K562 (cell line): ENCODE results near the gene LUZP1. TPM values are rescaled to one million over a fixed set of nuclear protein-coding genes. Genes with fewer than 3 reads are reported as not detected.

Source experiments
- CTBP1 ChIP-seq: fragments of 450-650 bp; IDR thresholded peaks from 2 replicates; pipeline ENCODE4 v1.6.1; 2016; ENCODE audit warnings: borderline replicate concordance
- FOSL1 ChIP-seq: fragments of 200-800 bp; sonication (Bioruptor generic); conservative IDR thresholded peaks from 2 replicates; pipeline ENCODE4 v1.6.1; 2016; ENCODE audit warnings: missing genetic modification characterization, missing compliant biosample characterization
- FOXK2 ChIP-seq, 2 experiments: fragments of 450-650 bp; IDR thresholded peaks in 1 of 2; conservative IDR thresholded peaks in 1 of 2; 2 replicates each; pipeline ENCODE4 v1.6.1; 2016; ENCODE audit warnings: low read depth in 2 of 2, mild to moderate bottlenecking in 1 of 2
- GABPB1 ChIP-seq: sonication (generic); formaldehyde crosslinking; IDR thresholded peaks from 2 replicates; pipeline ENCODE4 v1.8.0; 2022; ENCODE audit warnings: mild to moderate bottlenecking, missing genetic modification reagents
- HDAC1 ChIP-seq, 2 experiments: fragments of 450-650 bp; IDR thresholded peaks; 2 replicates each; pipeline ENCODE4 v1.6.1; 2016 to 2017; ENCODE audit warnings: inconsistent platforms in 1 of 2, mild to moderate bottlenecking in 1 of 2, moderate library complexity in 1 of 2
- JUNB ChIP-seq: fragments of 450-650 bp; formaldehyde crosslinking; conservative IDR thresholded peaks from 2 replicates; pipeline ENCODE4 v1.4.0; 2020; ENCODE audit warnings: mild to moderate bottlenecking
- KLF13 ChIP-seq: fragments of 450-650 bp; IDR thresholded peaks from 2 replicates; pipeline ENCODE4 v1.6.1; 2016; ENCODE audit warnings: missing genetic modification characterization, low read depth, mild to moderate bottlenecking, missing compliant biosample characterization, moderate library complexity, borderline replicate concordance
- MAFK ChIP-seq: IDR thresholded peaks from 2 replicates; pipeline ENCODE4 v1.6.1; 2011; ENCODE audit warnings: low read length, improper control_type of control experiment
- PRMT5 ChIP-seq: sonication (generic); formaldehyde crosslinking; IDR thresholded peaks from 2 replicates; pipeline ENCODE4 v1.5.0; 2020; ENCODE audit warnings: missing genetic modification reagents
- RHOXF2B ChIP-seq: fragments of 250-450 bp; sonication (Bioruptor Pico); conservative IDR thresholded peaks from 2 replicates; pipeline ENCODE4 v1.5.1; 2021
- SMAD2 ChIP-seq: fragments of 150-350 bp; IDR thresholded peaks from 2 replicates; pipeline ENCODE4 v1.6.1; 2014; ENCODE audit warnings: low read depth, mild to moderate bottlenecking, low read length
- SMAD4 ChIP-seq: fragments of 250-450 bp; sonication (Bioruptor Pico); conservative IDR thresholded peaks from 2 replicates; pipeline ENCODE4 v1.8.0; 2021; ENCODE audit warnings: inconsistent platforms, mild to moderate bottlenecking, moderate library complexity
- TCF3 ChIP-seq: sonication (generic); formaldehyde crosslinking; IDR thresholded peaks from 2 replicates; pipeline ENCODE4 v1.4.0; 2020; ENCODE audit warnings: mild to moderate bottlenecking, missing genetic modification reagents
- ZEB2 ChIP-seq: fragments of 450-650 bp; IDR thresholded peaks from 2 replicates; pipeline ENCODE4 v1.6.1; 2016
- ZNF197 ChIP-seq: fragments of 200-800 bp; sonication (Bioruptor generic); IDR thresholded peaks from 2 replicates; pipeline ENCODE4 v1.6.1; 2016; ENCODE audit warnings: low read depth, missing genetic modification characterization, missing compliant biosample characterization
- ZNF232 ChIP-seq: sonication (generic); formaldehyde crosslinking; IDR thresholded peaks from 2 replicates; pipeline ENCODE4 v1.8.0; 2022; ENCODE audit warnings: mild to moderate bottlenecking, missing genetic modification reagents
- ZNF583 ChIP-seq: fragments of 250-450 bp; sonication (Bioruptor Pico); IDR thresholded peaks from 2 replicates; pipeline ENCODE4 v1.4.0; 2020
- polyA plus RNA-seq, 8 experiments: library from polyadenylated mRNA; depleted of rRNA in 4 of 8; stranded (reverse) in 5 of 8; unstranded in 3 of 8; fragments of >200 nt; fragmentation: Nextera tagmentation in 2 of 8; fragmentation: Illumina TruSeq in 1 of 8; extraction: Ambion mirVana in 2 of 8; extraction: Trizol in 1 of 8; gene quantifications; 2 replicates each; pipeline versions ENCODE4 v1.2.1 to v1.2.3, GENCODE V29; 2011 to 2014; ENCODE audit warnings: inconsistent platforms in 1 of 8, missing spikeins in 1 of 8
- total RNA-seq, 7 experiments: library from RNA; depleted of rRNA in 6 of 7; stranded (reverse); fragments of >200 nt in 6 of 7; fragmentation: Illumina TruSeq in 2 of 7; extraction: Trizol in 2 of 7; gene quantifications; 2 replicates each; pipeline versions ENCODE4 v1.2.1 to v1.2.3, GENCODE V29; 2011 to 2021; ENCODE audit warnings: low replicate concordance in 1 of 7
- TF ChIP-seq, protein P1 (sequence below): fragments of 200-800 bp; sonication (Bioruptor generic); IDR thresholded peaks from 2 replicates; pipeline ENCODE4 v1.6.1; 2017; ENCODE audit warnings: missing genetic modification characterization, missing compliant biosample characterization
- TF ChIP-seq, protein P2 (sequence below): fragments of 450-650 bp; conservative IDR thresholded peaks from 2 replicates; pipeline ENCODE4 v1.6.1; 2016; ENCODE audit warnings: missing genetic modification characterization, low read depth, mild to moderate bottlenecking, missing compliant biosample characterization, moderate library complexity
- TF ChIP-seq, protein P3 (sequence below): sonication (generic); formaldehyde crosslinking; IDR thresholded peaks from 2 replicates; pipeline ENCODE4 v1.8.0; 2022; ENCODE audit warnings: missing genetic modification reagents, mild to moderate bottlenecking, borderline replicate concordance
- TF ChIP-seq, protein P4 (sequence below): sonication (generic); formaldehyde crosslinking; IDR thresholded peaks from 2 replicates; pipeline ENCODE4 v1.8.1; 2022; ENCODE audit warnings: missing genetic modification reagents

The LUZP1 gene
- total and polyA plus RNA-seq, 9 of the 15 experiments (the other 6 are each of a cell fraction or from before 2014, with no cell fraction given) = 6.5 to 19.1 (median 12.4) TPM

DNA sequence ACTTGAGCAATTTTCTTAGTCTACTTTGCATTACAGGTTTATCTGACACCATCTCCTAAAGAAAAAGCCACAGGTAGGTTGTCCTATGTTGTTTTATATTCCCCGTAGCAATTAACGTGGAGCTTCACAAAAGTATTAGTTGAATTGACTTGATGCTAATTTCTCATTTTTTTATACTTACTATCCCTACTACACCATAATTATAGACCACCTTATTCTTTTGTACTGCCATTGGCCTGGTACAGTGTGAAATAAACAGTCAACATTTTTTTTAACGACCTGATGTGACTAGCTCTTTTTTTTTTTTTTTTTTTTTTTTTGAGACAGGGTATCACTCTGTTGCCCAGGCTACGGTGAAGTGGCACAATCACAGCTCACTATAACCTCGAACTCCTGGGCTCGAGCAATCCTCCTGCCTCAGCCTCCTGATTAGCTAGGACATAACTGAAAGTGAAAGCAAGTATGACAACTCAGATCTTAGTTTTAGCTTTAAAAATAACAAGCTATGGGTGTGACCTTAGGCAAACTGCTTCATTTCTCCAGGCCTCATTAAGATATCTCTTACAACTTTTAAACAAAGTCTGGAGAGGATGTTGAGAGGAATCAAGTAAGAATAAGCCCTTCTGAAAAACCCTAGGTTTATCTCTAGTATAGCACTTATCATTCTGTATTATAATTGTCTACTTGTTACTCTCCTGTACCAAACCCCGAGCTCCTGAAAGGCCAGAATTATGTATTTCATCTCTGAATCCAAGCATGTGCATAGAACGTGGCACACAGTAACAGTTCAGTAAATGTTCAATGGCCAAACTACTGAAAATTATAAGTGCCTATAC lies 49.5 kb downstream of the LUZP1 start (continued):
- TF ChIP-seq SMAD4 (no peak), TCF3 (0 out of 2 replicates have a peak, but pooled peaks have one; percentile 16), MAFK (no peak), CTBP1 (no peak), FOXK2 (conservative IDR thresholded peaks at IDR 0.05 in 1 of 2, IDR thresholded peaks at IDR 0.05 in 1 of 2; ENCODE audit: low read depth in 2 of 2) (peak in 1 of 2 experiments; percentile 35; a peak in 1 of 4 replicates), JUNB (no peak), HDAC1 (IDR thresholded peaks at IDR 0.05) (no peak), ZNF197 (CRISPR knock-in tag) (no peak), RHOXF2B (CRISPR knock-in tag) (no peak), SMAD2 (no peak), ZNF583 (CRISPR knock-in tag) (no peak), GABPB1 (CRISPR knock-in tag) (0 out of 2 replicates have a peak, but pooled peaks have one; percentile 22), ZNF232 (CRISPR knock-in tag) (no peak), KLF13 (tag) (no peak), FOSL1 (tag) (0 out of 2 replicates have a peak, but pooled peaks have one; percentile 33), PRMT5 (CRISPR knock-in tag) (no peak), ZEB2 (no peak)
- TF ChIP-seq, protein P1, sequence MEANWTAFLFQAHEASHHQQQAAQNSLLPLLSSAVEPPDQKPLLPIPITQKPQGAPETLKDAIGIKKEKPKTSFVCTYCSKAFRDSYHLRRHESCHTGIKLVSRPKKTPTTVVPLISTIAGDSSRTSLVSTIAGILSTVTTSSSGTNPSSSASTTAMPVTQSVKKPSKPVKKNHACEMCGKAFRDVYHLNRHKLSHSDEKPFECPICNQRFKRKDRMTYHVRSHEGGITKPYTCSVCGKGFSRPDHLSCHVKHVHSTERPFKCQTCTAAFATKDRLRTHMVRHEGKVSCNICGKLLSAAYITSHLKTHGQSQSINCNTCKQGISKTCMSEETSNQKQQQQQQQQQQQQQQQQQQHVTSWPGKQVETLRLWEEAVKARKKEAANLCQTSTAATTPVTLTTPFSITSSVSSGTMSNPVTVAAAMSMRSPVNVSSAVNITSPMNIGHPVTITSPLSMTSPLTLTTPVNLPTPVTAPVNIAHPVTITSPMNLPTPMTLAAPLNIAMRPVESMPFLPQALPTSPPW = no peak; the same call in 1 of the 2 replicates
- TF ChIP-seq, protein P2, sequence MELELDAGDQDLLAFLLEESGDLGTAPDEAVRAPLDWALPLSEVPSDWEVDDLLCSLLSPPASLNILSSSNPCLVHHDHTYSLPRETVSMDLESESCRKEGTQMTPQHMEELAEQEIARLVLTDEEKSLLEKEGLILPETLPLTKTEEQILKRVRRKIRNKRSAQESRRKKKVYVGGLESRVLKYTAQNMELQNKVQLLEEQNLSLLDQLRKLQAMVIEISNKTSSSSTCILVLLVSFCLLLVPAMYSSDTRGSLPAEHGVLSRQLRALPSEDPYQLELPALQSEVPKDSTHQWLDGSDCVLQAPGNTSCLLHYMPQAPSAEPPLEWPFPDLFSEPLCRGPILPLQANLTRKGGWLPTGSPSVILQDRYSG (tag) = peak; percentile 46; the same call in 1 of the 2 replicates
- TF ChIP-seq, protein P3, sequence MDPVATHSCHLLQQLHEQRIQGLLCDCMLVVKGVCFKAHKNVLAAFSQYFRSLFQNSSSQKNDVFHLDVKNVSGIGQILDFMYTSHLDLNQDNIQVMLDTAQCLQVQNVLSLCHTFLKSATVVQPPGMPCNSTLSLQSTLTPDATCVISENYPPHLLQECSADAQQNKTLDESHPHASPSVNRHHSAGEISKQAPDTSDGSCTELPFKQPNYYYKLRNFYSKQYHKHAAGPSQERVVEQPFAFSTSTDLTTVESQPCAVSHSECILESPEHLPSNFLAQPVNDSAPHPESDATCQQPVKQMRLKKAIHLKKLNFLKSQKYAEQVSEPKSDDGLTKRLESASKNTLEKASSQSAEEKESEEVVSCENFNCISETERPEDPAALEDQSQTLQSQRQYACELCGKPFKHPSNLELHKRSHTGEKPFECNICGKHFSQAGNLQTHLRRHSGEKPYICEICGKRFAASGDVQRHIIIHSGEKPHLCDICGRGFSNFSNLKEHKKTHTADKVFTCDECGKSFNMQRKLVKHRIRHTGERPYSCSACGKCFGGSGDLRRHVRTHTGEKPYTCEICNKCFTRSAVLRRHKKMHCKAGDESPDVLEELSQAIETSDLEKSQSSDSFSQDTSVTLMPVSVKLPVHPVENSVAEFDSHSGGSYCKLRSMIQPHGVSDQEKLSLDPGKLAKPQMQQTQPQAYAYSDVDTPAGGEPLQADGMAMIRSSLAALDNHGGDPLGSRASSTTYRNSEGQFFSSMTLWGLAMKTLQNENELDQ (CRISPR knock-in tag) = no peak
- TF ChIP-seq, protein P4, sequence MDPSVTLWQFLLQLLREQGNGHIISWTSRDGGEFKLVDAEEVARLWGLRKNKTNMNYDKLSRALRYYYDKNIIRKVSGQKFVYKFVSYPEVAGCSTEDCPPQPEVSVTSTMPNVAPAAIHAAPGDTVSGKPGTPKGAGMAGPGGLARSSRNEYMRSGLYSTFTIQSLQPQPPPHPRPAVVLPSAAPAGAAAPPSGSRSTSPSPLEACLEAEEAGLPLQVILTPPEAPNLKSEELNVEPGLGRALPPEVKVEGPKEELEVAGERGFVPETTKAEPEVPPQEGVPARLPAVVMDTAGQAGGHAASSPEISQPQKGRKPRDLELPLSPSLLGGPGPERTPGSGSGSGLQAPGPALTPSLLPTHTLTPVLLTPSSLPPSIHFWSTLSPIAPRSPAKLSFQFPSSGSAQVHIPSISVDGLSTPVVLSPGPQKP (CRISPR knock-in tag) = no peak
